GM12878 (cell line): ENCODE data around the gene TNNT2.

ENCODE experiments used
- BCLAF1 ChIP-seq: fragments of 450-650 bp; IDR thresholded peaks from 2 replicates; pipeline ENCODE4 v1.6.1; 2017; ENCODE audit warnings: antibody characterized with exemption, mild to moderate bottlenecking, moderate library complexity
- DPF2 ChIP-seq: fragments of 450-650 bp; IDR thresholded peaks from 2 replicates; pipeline ENCODE4 v1.6.1; 2017; ENCODE audit warnings: mild to moderate bottlenecking
- EP300 ChIP-seq, 2 experiments: fragments of 150-350 bp in 1 of 2; IDR thresholded peaks; 2 replicates each; pipeline ENCODE4 v1.6.1; 2011 to 2012; ENCODE audit warnings: low read depth in 2 of 2, low read length in 2 of 2, borderline replicate concordance in 1 of 2, improper control_type of control experiment in 1 of 2, inconsistent platforms in 1 of 2; ENCODE audit not compliant: control insufficient read depth in 1 of 2
- JUND ChIP-seq: IDR thresholded peaks from 2 replicates; pipeline ENCODE4 v1.6.1; 2012; ENCODE audit warnings: low read depth, mild to moderate bottlenecking, low read length, improper control_type of control experiment, moderate library complexity
- MXI1 ChIP-seq: fragments of 150-350 bp; IDR thresholded peaks from 2 replicates; pipeline ENCODE4 v1.6.1; 2011; ENCODE audit warnings: low read depth, mild to moderate bottlenecking, inconsistent platforms, low read length, improper control_type of control experiment
- POLR2A ChIP-seq: IDR thresholded peaks from 2 replicates; pipeline ENCODE4 v1.6.1; 2011; ENCODE audit warnings: low read depth, mild to moderate bottlenecking, low read length
- SMC3 ChIP-seq: IDR thresholded peaks from 2 replicates; pipeline ENCODE4 v1.6.1; 2011; ENCODE audit warnings: low read length, improper control_type of control experiment, borderline replicate concordance

- no peak for TF ChIP-seq EP300 (IDR thresholded peaks at IDR 0.05; ENCODE audit: borderline replicate concordance in 1 of 2, control insufficient read depth in 1 of 2, low read depth in 2 of 2, low read length in 2 of 2)
- no peak for TF ChIP-seq BCLAF1
- no peak for TF ChIP-seq POLR2A
- no peak for TF ChIP-seq JUND
- TF ChIP-seq DPF2: no peak
- TF ChIP-seq MXI1: no peak
- TF ChIP-seq SMC3: no peak
Measured at GRCh38 chr1:201379733-201380242, 2.3 kb upstream of the TNNT2 start.
